ENCODE data around the gene EEF2.
"Not testable (repeated sequence)": the region's sequence is repeated elsewhere in the genome, so short reads cannot be mapped to it uniquely, and the experiment has no call there.

DNA sequence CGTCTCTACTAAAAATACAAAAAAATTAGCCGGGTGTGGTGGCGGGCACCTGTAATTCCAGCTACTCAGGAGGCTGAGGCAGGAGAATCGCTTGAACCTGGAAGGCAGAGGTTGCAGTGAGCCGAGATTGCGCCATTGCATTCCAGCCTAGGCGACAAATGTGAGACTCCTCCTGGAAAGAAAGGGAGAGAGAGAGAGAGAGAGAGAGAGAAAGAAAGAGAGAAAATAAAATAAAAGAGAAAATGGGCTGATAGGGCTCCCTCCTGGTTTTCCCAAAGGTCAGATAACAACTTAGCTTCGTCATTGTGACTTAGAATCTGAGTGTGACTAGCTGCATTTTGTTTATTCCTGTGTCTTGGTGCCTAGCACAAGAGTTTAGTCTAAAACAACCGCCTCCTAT lies 20.2 kb upstream of the EEF2 start:
- TF ChIP-seq, protein P1, sequence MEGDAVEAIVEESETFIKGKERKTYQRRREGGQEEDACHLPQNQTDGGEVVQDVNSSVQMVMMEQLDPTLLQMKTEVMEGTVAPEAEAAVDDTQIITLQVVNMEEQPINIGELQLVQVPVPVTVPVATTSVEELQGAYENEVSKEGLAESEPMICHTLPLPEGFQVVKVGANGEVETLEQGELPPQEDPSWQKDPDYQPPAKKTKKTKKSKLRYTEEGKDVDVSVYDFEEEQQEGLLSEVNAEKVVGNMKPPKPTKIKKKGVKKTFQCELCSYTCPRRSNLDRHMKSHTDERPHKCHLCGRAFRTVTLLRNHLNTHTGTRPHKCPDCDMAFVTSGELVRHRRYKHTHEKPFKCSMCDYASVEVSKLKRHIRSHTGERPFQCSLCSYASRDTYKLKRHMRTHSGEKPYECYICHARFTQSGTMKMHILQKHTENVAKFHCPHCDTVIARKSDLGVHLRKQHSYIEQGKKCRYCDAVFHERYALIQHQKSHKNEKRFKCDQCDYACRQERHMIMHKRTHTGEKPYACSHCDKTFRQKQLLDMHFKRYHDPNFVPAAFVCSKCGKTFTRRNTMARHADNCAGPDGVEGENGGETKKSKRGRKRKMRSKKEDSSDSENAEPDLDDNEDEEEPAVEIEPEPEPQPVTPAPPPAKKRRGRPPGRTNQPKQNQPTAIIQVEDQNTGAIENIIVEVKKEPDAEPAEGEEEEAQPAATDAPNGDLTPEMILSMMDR (conservative IDR thresholded peaks at IDR 0.05; ENCODE audit: low read depth, low read length): not testable (repeated sequence)
- TF ChIP-seq, protein P2, sequence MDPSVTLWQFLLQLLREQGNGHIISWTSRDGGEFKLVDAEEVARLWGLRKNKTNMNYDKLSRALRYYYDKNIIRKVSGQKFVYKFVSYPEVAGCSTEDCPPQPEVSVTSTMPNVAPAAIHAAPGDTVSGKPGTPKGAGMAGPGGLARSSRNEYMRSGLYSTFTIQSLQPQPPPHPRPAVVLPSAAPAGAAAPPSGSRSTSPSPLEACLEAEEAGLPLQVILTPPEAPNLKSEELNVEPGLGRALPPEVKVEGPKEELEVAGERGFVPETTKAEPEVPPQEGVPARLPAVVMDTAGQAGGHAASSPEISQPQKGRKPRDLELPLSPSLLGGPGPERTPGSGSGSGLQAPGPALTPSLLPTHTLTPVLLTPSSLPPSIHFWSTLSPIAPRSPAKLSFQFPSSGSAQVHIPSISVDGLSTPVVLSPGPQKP (IDR thresholded peaks at IDR 0.05; ENCODE audit: borderline replicate concordance, low read depth, low read length): not testable (repeated sequence)
- TF ChIP-seq FOS (IDR thresholded peaks at IDR 0.05; ENCODE audit: low read depth, low read length); CHD1 (IDR thresholded peaks at IDR 0.05; ENCODE audit: low read depth, low read length); BHLHE40 (IDR thresholded peaks at IDR 0.05; ENCODE audit: low read depth, low read length); RCOR1 (IDR thresholded peaks at IDR 0.05; ENCODE audit: insufficient replicate concordance, low read length); POLR2A (IDR thresholded peaks at IDR 0.05; ENCODE audit: low read depth, low read length); MAZ (IDR thresholded peaks at IDR 0.05; ENCODE audit: borderline replicate concordance, low read depth, low read length); CEBPB (IDR thresholded peaks at IDR 0.05; ENCODE audit: low read depth, low read length); RFX5 (IDR thresholded peaks at IDR 0.05; ENCODE audit: low read depth, low read length): not testable (repeated sequence)
- TF ChIP-seq, protein P3, sequence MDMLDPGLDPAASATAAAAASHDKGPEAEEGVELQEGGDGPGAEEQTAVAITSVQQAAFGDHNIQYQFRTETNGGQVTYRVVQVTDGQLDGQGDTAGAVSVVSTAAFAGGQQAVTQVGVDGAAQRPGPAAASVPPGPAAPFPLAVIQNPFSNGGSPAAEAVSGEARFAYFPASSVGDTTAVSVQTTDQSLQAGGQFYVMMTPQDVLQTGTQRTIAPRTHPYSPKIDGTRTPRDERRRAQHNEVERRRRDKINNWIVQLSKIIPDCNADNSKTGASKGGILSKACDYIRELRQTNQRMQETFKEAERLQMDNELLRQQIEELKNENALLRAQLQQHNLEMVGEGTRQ (IDR thresholded peaks at IDR 0.05; ENCODE audit: low read depth, low read length): not testable (repeated sequence)
